H54 (cell line): ENCODE results near the gene DES.

Experiments used
- DNase-seq: peaks from one replicate; pipeline ENCODE4 v3.0.0; 2011; ENCODE audit warnings: low spot score, mixed read lengths; ENCODE audit not compliant: insufficient read length
- FAIRE-seq: peaks from 3 replicates; lab custom pipeline; 2011; peaks lifted over from hg19 to GRCh38; lab: Jason Lieb, UNC
- POLR2A ChIP-seq: IDR thresholded peaks from 2 replicates; pipeline ENCODE4 v1.6.1; 2011; ENCODE audit warnings: low read depth, mild to moderate bottlenecking, low read length

The DES gene

DNA sequence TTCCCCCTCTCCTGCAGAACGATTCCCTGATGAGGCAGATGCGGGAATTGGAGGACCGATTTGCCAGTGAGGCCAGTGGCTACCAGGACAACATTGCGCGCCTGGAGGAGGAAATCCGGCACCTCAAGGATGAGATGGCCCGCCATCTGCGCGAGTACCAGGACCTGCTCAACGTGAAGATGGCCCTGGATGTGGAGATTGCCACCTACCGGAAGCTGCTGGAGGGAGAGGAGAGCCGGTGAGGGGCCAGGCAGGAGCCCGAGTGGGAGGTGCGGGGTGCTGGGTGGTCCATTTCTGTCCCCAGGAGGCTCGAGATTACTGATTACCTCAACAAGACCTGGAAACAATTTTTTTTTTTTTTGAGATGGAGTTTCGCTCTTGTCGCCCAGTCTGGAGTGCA, 3.1 kb downstream of the DES start:
- no peak for TF ChIP-seq POLR2A
- FAIRE-seq (no peak), DNase-seq (no peak)

DNA sequence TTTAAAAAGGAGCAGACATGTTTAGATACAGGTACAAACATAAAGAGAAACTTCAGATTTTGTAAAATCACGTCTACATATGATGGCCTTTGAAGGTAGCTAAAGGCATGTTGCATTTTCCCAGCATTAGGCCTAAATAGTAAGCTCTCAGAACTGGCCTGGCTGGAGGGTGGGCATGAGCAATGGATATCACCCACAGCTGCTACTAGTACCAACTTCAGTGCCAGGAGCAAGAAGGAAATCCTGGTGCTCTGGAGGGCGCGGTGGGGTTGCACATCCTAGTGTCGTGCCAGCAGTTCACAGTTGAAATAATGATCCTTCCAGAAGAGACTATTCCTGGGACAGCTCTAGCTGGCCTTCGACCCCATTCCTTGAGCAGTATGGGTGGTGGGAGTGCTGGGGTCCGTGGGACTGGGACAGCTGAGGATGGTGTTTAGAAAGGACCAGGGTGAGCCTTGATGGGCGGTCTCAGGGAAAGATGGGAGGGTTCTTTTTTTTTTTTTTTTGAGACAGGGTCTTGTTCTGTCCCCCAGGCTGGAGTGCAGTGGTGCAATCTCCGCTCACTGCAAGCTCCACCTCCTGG, 4.9 kb downstream of the DES start:
- DNase-seq (no peak), FAIRE-seq (no peak)
- TF ChIP-seq POLR2A = no peak

DNA sequence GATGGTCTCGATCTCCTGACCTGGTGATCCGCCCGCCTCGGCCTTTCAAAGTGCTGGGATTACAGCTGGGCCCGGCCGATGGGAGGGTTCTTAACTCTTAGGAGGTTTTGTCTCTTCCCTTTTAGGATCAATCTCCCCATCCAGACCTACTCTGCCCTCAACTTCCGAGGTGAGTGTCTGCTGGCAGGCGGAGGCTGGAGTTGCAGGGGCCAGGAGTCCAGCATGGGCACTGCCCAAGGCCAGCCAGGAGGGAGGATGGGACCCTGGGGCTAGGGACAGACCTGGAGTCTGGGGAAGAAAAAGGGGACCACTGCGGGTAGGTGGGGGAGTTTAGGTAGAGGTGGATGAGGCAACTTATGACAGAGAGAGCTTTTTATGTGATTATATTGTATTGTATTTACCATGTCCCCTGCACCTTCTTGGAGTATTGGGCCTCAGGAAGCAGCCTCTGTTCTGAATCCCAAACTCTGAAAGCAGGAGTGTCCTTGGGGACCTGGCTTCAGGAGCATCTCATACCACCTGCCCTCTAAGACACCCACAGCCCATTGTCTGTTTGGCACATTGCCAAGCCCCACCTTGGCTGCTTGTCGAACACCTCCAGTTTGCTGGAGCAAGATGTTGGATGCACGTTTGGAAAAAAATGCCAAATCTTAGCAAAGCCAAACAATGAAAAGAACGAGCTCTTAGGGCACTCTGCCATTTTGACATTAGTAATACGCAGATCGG, 5.6 kb downstream of the DES start:
- FAIRE-seq (no peak), DNase-seq (no peak)
- TF ChIP-seq POLR2A = no peak

DNA sequence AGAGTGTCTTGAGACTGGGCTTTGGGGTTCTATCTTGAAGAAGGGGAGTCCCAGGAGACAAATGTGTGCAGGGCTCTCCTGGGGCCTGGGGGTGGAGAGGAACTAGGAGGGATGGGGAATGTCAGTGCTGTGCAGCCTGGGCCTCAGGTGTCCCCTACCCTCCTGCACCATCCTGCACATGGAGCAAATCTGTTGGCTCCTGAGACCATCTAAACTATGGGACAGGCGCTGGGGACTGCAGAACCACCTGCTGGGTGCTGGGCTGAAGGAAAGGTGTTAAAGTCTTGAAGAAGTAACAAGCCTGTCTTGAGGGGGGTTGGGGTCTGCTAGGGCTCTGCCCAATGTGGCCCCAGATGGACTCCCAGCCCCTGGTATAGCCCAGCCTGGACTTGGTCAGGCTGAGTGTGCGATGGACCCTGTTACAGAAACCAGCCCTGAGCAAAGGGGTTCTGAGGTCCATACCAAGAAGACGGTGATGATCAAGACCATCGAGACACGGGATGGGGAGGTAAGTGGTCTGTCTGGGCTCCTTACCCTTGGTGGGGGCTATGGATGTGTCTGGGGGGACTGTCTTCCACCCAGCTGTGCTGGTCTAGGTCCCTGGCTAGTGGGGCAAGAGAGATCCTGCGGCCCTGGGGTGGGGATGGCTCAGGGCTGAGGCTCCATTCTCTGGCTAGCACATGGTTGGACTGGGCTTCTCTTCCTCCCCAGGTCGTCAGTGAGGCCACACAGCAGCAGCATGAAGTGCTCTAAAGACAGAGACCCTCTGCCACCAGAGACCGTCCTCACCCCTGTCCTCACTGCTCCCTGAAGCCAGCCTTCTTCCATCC, 7.3 kb downstream of the DES start:
- DNase-seq (no peak), FAIRE-seq (no peak)
- no peak for TF ChIP-seq POLR2A

DNA sequence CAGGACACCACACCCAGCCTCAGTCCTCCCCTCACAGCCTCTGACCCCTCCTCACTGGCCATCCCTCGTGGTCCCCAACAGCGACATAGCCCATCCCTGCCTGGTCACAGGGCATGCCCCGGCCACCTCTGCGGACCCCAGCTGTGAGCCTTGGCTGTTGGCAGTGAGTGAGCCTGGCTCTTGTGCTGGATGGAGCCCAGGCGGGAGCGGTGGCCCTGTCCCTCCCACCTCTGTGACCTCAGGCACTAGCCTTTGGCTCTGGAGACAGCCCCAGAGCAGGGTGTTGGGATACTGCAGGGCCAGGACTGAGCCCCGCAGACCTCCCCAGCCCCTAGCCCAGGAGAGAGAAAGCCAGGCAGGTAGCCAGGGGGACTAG, 7.9 kb downstream of the DES start:
- TF ChIP-seq POLR2A = no peak
- no peak for FAIRE-seq
- no peak for DNase-seq

DNA sequence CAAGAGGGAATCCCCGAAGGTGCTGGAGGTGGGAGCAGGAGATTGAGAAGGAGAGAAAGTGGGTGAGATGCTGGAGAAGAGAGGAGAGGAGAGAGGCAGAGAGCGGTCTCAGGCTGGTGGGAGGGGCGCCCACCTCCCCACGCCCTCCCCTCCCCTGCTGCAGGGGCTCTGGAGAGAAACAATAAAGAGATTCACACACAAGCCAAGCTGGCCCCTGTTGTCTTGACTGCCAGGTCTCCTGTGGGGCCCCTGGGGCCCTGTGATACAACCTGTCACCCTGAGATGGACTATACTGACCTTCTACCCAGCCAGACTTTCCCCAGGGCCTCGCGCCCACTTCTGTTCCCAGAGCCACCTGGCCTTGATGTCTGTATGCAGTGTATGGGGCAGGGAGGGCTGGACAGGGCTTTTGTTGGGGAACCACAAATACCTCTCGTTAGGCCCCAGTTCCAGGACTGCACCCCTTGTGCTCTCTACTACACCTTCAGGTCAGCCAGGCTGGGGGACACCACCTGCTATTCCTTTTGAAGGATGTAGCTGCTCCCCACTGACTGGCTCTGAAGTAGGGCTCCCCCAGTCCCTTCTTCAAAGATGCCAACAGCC, 8.5 kb downstream of the DES start:
- DNase-seq (no peak), FAIRE-seq (no peak)
- TF ChIP-seq POLR2A = no peak

DNA sequence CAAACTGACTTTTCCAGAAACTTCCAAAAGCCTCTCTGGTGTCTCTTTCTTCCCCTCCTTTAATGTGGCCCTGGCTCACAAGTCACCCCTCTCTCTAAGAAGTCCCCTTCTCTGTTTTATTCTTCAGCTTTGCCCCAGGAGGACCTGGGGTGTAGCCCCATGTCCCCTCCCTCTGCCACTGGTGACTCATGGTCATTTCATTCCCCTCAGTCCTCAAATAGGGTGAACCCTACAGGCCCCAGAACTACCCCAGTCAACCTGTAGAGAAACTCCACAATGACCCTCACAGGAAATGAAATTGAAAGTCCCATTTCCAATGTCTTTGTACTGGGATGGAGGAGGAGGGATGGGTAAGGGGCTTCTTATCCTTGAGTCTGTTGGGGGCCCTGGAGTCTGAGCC, 10.3 kb downstream of the DES start:
- TF ChIP-seq POLR2A = no peak
- FAIRE-seq (no peak), DNase-seq (no peak)

DNA sequence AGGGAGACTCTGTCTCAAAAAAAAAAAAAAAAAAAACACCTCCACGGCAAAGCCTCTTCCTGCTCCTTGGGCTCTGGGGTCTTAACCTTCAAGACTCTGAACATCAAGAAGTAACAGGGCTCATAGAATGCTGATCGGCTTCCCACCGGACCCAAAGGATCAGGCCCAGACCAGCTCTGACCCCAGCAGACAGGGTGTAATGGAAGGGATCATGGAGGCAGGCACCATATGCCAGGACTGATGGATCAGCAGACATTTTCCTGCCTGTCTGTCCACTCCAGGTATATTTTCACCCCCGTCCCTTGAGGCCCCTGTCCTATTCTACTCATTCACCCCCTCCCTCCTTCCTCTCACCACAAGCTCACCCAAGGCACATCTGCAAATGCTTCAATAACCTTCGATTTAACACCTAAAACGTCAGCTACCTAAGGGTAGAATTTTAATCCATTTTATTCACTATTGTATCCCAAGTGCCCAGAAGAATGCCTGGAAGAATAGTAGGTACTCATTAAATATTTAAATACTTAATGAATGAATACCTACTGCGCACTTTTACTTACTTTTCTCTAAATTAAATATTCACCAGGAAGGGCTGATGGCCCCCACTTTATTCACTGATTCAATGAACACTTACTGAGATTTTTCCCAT, 11.9 kb downstream of the DES start:
- no peak for TF ChIP-seq POLR2A
- FAIRE-seq (no peak), DNase-seq (no peak)

DNA sequence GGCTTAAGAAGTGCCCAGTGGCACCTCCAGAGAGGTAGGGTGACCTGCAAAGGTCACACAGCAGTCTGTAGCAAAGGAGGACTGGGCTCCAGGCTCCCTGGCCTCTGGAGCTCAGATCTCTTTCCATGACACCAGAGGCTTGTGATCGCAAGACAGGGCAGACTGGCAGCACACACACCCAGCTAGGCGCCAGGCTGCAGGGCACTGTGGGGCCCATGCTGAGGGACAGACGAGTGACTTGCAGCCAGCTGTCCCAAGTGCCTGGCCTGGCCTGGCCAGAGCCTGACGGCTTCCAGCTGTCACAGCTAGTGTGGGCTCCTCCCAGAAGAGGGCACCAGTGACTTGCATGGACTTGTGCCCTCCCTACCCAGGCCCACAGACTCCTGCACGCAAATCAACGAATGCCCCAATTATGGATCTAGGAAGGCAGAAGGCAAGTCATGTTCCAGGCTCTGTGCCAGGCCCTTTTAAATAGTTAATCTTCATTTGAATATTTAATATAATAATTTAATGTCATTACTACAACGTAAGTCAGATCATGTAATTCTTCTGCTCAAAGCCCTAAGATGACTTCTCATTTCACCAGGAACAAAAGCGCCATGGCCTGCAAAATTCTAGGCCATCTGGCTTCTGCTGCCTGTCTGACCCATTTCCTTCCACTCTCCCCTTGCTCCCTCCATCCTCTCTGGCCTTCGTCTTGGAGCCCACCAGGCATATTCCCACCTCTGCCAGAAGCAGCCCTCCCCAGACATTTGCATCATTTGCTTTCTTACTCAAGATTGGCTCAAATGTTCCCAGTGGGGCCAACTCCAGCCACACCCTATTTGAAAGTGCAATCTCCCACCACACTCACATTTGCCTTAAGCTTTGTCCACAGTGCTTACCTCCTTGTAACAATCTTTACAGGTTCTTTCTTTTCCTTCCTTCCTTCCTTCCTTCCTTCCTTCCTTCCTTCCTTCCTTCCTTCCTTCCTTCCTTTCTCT, 12.7 kb downstream of the DES start:
- TF ChIP-seq POLR2A = no peak
- DNase-seq (no peak), FAIRE-seq (no peak)

DNA sequence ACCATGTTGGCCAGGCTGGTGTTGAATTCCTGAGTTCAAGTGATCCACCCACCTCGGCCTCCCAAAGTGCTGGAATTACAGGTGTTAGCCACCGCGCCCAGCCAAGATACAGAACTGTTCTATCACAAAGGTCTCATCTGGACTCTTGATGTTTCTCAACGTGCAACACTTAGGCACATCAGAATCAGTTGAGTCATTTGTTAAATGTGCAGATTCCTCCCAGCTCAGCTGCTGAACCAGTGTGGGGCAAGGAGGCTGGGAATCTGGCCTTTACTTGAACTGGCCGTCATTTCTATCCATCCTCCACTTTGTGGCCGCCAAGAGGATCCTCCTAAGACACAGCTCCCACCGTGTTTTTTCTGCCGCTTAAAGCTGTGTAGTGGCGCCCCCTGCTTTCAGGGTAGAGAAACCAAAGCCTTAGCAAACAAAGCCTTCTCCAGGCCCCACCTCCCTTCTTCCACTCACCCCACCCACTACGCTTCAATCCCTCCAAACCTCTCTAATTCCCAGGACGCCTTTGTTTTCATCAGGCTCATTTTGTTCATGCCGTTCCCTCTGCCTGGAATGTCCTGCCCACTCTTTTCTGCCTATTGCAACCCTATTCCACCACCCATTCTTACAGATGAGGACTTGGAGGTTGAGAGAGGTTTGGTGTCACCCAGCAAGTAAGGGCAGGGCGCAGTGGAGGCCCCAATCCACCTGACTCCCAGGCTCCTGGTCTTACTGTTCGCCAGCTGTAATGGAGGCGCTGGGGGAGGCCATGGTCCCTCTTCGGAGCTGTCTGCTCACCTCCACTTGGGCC, 15.7 kb downstream of the DES start:
- TF ChIP-seq POLR2A = no peak
- FAIRE-seq (no peak), DNase-seq (no peak)

DNA sequence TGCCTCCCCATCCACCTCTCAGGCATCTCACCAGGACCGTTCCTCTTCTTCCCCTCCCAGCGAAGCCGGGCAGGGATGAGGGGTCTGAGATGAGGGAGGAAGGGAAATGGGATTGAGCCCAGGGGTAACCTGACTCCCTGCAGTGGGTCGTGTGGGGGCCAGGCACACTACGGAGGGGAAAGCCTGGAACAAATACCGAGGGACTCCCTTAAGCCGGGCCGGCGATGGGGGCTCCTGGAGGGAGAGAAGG, 16.2 kb downstream of the DES start:
- no peak for FAIRE-seq
- no peak for TF ChIP-seq POLR2A

More for the DNA sequence above, 16.2 kb downstream of the DES start:
- no peak for DNase-seq
